Measurements from ENCODE around the gene B4GALT2.

Gene B4GALT2

GRCh38 chr1:44012941-44013609 is 34.1 kb downstream of the B4GALT2 start:
- peak; percentile 84 for DNase-seq

- DNase-seq, result no peak
Observed at GRCh38 chr1:44013949-44014348, 34.9 kb downstream of the B4GALT2 start.

- DNase-seq, result no peak
Observed at GRCh38 chr1:44014365-44015104, 35.5 kb downstream of the B4GALT2 start.

DNA sequence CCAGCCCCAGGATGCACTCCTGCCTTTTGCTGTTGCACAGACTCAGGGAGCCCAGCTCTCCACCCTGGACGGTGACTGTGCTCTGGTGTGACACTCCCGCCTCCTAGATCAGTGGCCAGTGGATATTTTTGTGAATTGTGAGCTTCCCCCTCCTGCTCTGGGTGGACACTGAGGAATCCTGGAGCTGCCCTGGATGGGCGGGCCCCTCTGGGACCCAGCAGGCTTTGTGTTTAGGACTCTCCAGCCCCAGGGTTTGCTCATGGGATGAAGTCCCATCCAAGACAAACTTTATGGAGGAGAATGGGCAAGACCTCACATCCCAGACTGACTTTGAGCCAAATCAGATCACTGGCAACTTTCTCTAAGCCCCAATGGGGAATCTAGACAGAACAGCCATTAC is 36.2 kb downstream of the B4GALT2 start:
- DNase-seq, result no peak

DNA sequence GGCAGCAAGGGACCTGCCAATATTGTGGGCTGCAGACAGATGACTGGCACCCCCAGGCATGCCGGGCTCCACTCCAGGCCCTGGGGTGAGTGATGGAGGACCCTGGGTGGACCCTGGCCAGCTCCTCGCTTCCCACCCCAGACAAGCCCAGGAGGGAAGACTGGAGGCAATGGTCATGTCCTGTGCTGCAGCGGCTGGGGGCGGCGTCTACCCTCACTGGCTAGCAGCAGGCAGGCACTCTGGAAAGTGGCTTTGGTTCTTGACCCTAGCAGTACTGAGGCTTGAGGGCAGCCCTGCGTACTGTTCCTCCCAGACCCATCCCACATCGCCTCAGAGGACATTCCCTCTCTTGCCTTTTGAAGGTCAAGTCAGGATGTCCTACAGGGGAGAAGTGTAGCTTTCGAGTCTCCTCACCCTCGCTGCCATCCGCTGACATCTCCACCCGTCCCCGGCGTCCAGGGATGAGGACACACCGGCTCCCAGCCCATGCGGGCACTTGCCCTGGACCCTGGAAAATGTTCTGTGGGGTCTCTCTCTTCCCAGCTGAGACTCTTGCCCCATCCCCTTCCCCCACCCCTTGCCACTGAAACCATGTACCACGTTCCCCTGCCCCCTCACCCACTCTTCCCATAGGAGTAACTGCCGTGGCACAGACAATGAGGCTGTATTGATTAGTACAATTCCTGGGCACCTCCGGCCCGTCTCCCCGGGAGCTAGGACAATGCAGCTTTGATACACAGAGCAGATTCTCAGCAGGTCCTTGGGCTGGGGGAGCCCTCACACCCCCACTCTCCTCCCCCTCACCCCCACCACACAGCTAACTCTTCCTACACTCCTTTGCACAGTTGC is 37.3 kb downstream of the B4GALT2 start:
- no peak for DNase-seq

DNA sequence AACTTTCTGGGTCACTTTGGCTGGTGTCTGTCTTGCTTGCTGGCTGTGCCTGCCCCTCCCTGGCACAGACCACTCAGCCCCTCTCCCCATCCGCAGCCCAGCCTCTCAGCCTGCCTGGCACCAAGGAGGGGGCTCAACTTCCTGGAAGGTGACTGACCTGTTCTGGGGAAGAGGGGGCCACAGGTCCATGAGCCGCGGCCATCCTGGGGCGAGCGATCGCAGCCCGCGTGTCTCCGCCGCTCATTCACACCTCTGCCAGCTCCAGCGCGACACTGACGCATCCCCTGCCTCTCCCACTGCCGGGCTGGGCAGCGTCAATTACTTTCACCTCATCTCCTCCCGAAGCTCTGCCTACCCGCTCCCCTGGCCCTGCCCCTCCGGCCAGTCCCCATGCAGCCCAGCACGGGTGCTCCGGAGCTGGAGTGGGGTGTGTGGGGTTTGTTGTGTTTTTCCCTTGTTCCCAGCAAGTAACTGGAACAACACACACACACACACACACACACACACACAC is 37.9 kb downstream of the B4GALT2 start:
- peak; percentile 75 for DNase-seq

- peak; percentile 95 for DNase-seq
Observed at GRCh38 chr1:44019466-44019948, 40.5 kb downstream of the B4GALT2 start.

- no peak for DNase-seq
Observed at GRCh38 chr1:44020464-44020863, 41.5 kb downstream of the B4GALT2 start.

GRCh38 chr1:44021156-44021555 is 42.1 kb downstream of the B4GALT2 start:
- DNase-seq, result peak; percentile 56

GRCh38 chr1:44021581-44022321 is 42.7 kb downstream of the B4GALT2 start:
- no peak for DNase-seq

GRCh38 chr1:44024031-44024902 is 45.3 kb downstream of the B4GALT2 start:
- DNase-seq, result no peak

- DNase-seq, result no peak
Observed at GRCh38 chr1:44024903-44025525, 46.0 kb downstream of the B4GALT2 start.

DNA sequence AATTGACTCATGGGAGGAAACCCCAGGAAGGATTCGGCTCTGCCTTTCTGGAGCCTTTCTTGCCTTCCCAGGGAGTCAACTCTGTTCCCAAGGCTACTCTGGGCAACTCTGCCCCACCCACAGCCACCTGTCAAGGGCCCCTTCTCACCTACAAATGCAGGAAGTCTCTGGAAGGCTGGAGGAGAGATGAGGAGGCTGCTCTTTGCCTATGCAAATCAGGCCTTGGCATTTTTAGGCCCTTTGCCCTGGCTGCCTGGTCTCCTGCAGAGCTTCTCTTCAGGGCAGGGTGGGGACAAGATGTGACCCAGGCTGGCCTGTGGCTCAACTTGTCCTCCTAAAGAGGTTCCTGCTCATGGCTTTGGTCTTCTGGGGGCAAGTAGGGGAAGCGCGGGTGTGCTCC is 46.8 kb downstream of the B4GALT2 start:
- no peak for DNase-seq

GRCh38 chr1:44027320-44027719 is 48.3 kb downstream of the B4GALT2 start:
- no peak for DNase-seq

- DNase-seq, result no peak
Observed at GRCh38 chr1:44029260-44029910, 50.4 kb downstream of the B4GALT2 start.

- peak; percentile 96 for DNase-seq
Observed at GRCh38 chr1:44029911-44030604, 51.0 kb downstream of the B4GALT2 start.

GRCh38 chr1:44030605-44031251 is 51.7 kb downstream of the B4GALT2 start:
- peak; percentile 86 for DNase-seq

DNA sequence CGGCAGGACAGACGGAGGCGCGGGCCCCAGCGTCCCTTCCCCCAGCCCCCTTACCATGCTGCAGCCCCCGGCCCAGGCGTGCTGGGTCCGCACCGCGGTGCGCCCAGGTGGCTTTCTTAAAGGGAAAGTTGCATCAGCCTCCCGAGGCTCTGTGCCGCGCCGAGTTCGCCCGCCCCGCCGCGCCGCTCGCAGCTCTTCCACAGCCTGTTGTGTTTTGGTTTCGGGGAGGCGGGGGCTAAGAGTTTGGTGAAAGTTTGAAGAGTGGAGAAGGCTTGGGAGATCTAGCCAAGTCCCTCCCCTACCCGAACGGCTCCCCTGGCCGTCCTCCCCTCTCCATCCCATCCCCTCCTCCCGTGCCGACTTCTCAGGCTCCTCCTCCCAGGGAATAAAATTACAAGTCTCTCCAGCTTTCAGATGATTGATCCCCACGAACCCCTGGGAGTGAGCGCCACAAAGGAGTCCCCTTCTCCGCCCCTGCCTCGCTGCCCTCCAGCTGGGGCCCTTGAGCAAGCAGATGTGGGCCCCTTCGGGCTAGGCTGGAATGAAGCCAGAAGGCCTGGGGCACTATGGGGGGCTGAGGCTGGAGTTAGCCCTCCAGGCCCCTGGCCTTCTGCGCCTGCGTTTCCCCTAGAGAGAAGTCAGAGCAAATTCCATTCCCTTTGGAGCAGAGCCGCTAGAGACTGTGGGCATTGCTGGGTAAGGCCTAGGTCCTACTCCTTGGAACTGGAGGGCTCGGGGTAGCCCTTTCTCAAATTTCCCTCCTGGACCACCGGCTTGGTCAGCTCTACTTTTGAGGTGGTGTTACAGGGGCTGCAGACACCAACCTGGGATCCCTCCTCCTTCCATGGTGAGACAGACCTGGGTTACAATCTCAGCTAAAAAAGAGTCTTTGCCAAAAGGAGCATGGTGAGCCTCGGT is 52.5 kb downstream of the B4GALT2 start, which contains the start of gene SLC6A9:
SLC6A9 (minus strand) TSS at position 211 of the 918 bp plus-strand sequence. CDS start 7,185 bp downstream, outside the sequence.
- peak; percentile 87 for DNase-seq

All from eye (tissue), 1 donor.